K562 (cell line): ENCODE results near the gene MAN2A1. TPM values are rescaled to one million over a fixed set of nuclear protein-coding genes. Genes with fewer than 3 reads are reported as not detected.
A peak's percentile ranks its signal among the peaks of the same experiment; 100 is the strongest.

ENCODE experiments used
- ATAC-seq: fragments of 200-7000 bp; cut with Tn5 transposase; 3 replicates; pipeline ENCODE4 v1.9.1; 2020; ENCODE audit warnings: moderate library complexity
- BruUV-seq: library from RNA; stranded (reverse); fragments of 400-500 nt; replicated peaks from 2 replicates; lab custom pipeline; 2021; lab: Mats Ljungman, UMichigan
- CTCF ChIA-PET: fragments of 300-600 bp; formaldehyde crosslinking; extraction: SDS; loops from one replicate; lab custom pipeline; 2021; ENCODE audit warnings: low intra/inter-chr PET ratio; lab: Yijun Ruan, JAX
- POLR2A ChIA-PET: fragments of 300-600, 350-650 bp; sonication (Branson Sonifier 250); formaldehyde crosslinking; extraction: SDS; loops from one replicate; lab custom pipeline; 2021; ENCODE audit warnings: antibody characterized with exemption, inconsistent platforms; lab: Yijun Ruan, JAX
- DNase-seq, 4 experiments: peaks; one replicate each; pipeline versions ENCODE4 v3.0.0 to v3.0.0-alpha.2; 2011 to 2018; ENCODE audit warnings: low spot score in 3 of 4, mixed read lengths in 3 of 4; ENCODE audit errors: extremely low read depth in 1 of 4
- FAIRE-seq: peaks from 2 replicates; lab custom pipeline; 2011; peaks lifted over from hg19 to GRCh38; lab: Jason Lieb, UNC
- H2AFZ ChIP-seq: 2 replicates; pipeline ENCODE4 v1.6.0; 2011; ENCODE audit warnings: low read depth, low read length, control low read depth, inconsistent platforms
- H3K27ac ChIP-seq: fragments of 200-600 bp; 3 replicates; pipeline ENCODE4 v1.8.0; 2011; ENCODE audit warnings: low read depth, mild to moderate bottlenecking, control low read depth, inconsistent platforms, low read length, moderate library complexity, mixed read lengths; ENCODE audit errors: extremely low read depth
- H3K27me3 ChIP-seq, 2 experiments: fragments of 300-600 bp in 1 of 2; 2 replicates in 1 of 2; 3 replicates in 1 of 2; pipeline versions ENCODE4 v1.6.0 to v1.8.0; 2011; ENCODE audit warnings: inconsistent platforms in 2 of 2, low read length in 2 of 2, mild to moderate bottlenecking in 1 of 2, mixed read lengths in 1 of 2, moderate library complexity in 1 of 2; ENCODE audit not compliant: control insufficient read depth in 2 of 2, insufficient read depth in 2 of 2
- H3K36me3 ChIP-seq: fragments of 300-600 bp; 3 replicates; pipeline ENCODE4 v1.8.0; 2011; ENCODE audit warnings: mild to moderate bottlenecking, low read length, inconsistent platforms; ENCODE audit not compliant: control insufficient read depth, insufficient read depth
- H3K4me1 ChIP-seq, 2 experiments: fragments of 200-600 bp in 1 of 2; replicated peaks in 1 of 2; 2 replicates in 1 of 2; 3 replicates in 1 of 2; pipeline versions ENCODE4 v1.5.1 to v1.8.0; 2011; ENCODE audit warnings: inconsistent platforms in 2 of 2, low read length in 2 of 2, mild to moderate bottlenecking in 1 of 2, mixed read lengths in 1 of 2, moderate library complexity in 1 of 2; ENCODE audit not compliant: control insufficient read depth in 2 of 2, insufficient read depth in 2 of 2
- H3K4me2 ChIP-seq: 2 replicates; pipeline ENCODE4 v1.6.1; 2011; ENCODE audit warnings: low read length, control low read depth, inconsistent platforms, mixed read lengths; ENCODE audit not compliant: insufficient read depth
- H3K4me3 ChIP-seq: fragments of 200-600 bp; sonication (generic), shearing (Covaris generic); 2 replicates; pipeline ENCODE4 v1.5.1; 2016; ENCODE audit warnings: control low read depth, inconsistent platforms
- H3K79me2 ChIP-seq: fragments of 200-600 bp; 3 replicates; pipeline ENCODE4 v1.8.0; 2011; ENCODE audit warnings: low read length, inconsistent platforms; ENCODE audit not compliant: control insufficient read depth, insufficient read depth
- H3K9ac ChIP-seq, 2 experiments: 2 replicates each; pipeline versions ENCODE4 v1.6.0 to v1.6.1; 2011; ENCODE audit warnings: low read depth in 2 of 2, low read length in 2 of 2, control low read depth in 1 of 2, inconsistent platforms in 1 of 2, mild to moderate bottlenecking in 1 of 2, mixed read lengths in 1 of 2; ENCODE audit not compliant: insufficient read depth in 1 of 2
- H3K9me1 ChIP-seq: one replicate; pipeline ENCODE4 v1.6.0; 2011; ENCODE audit warnings: inconsistent platforms, mild to moderate bottlenecking, low read length, moderate library complexity; ENCODE audit not compliant: control insufficient read depth, insufficient read depth
- H3K9me3 ChIP-seq: replicated peaks from 2 replicates; pipeline ENCODE4 v1.5.1; 2011; ENCODE audit warnings: low read depth, low read length, inconsistent platforms; ENCODE audit not compliant: control insufficient read depth, insufficient read depth
- H4K20me1 ChIP-seq: replicated peaks from 2 replicates; pipeline ENCODE4 v1.6.1; 2011; ENCODE audit warnings: low read length, inconsistent platforms, mixed read lengths; ENCODE audit not compliant: control insufficient read depth, insufficient read depth
- ARNT ChIP-seq, 2 experiments: fragments of 450-650 bp; IDR thresholded peaks; 2 replicates each; pipeline ENCODE4 v1.6.1; 2016; ENCODE audit warnings: mild to moderate bottlenecking in 1 of 2
- NEUROD1 ChIP-seq: fragments of 150-350 bp; IDR thresholded peaks from 2 replicates; pipeline ENCODE4 v1.6.1; 2014; ENCODE audit warnings: borderline replicate concordance, low read length, low read depth; ENCODE audit not compliant: partially characterized antibody
- NFIC ChIP-seq: fragments of 450-650 bp; IDR thresholded peaks from 2 replicates; pipeline ENCODE4 v1.6.1; 2017; ENCODE audit warnings: mild to moderate bottlenecking, inconsistent platforms
- TCFL5 ChIP-seq: fragments of 250-450 bp; sonication (Bioruptor Pico); conservative IDR thresholded peaks from 2 replicates; pipeline ENCODE4 v1.6.1; 2021; ENCODE audit warnings: mild to moderate bottlenecking, moderate library complexity, matching md5 sums
- ZNF146 ChIP-seq: IDR thresholded peaks from one replicate; pipeline ENCODE4 v1.6.1; 2018; ENCODE audit warnings: missing compliant biosample characterization; ENCODE audit not compliant: unreplicated experiment
- WGBS: fragments of 100-300 bp; shearing (Covaris generic); methylation state at CpG from one replicate; pipeline ENCODE4 v1.1.6; 2016; ENCODE audit warnings: low coverage, mixed read lengths; ENCODE audit not compliant: insufficient coverage; ENCODE audit errors: missing lambda C conversion rate; 5-methylcytosine and 5-hydroxymethylcytosine counted together
- in situ Hi-C: fragments of 300-500 bp; cut with MboI; formaldehyde crosslinking; loops from 4 replicates; pipeline ENCODE4 v1.15.0; 2018; ENCODE audit warnings: inconsistent platforms, mixed read lengths
- intact Hi-C: fragments of 100-400 bp; cut with micrococcal nuclease; formaldehyde crosslinking; loops from 2 replicates; pipeline ENCODE4 v1.14.2; 2022
- polyA plus RNA-seq, 8 experiments: library from polyadenylated mRNA; depleted of rRNA in 4 of 8; stranded (reverse) in 5 of 8; unstranded in 3 of 8; fragments of >200 nt; fragmentation: Nextera tagmentation in 2 of 8; fragmentation: Illumina TruSeq in 1 of 8; extraction: Ambion mirVana in 2 of 8; extraction: Trizol in 1 of 8; gene quantifications; 2 replicates each; pipeline versions ENCODE4 v1.2.1 to v1.2.3, GENCODE V29; 2011 to 2014; ENCODE audit warnings: inconsistent platforms in 1 of 8, missing spikeins in 1 of 8
- total RNA-seq, 7 experiments: library from RNA; depleted of rRNA in 6 of 7; stranded (reverse); fragments of >200 nt in 6 of 7; fragmentation: Illumina TruSeq in 2 of 7; extraction: Trizol in 2 of 7; gene quantifications; 2 replicates each; pipeline versions ENCODE4 v1.2.1 to v1.2.3, GENCODE V29; 2011 to 2021; ENCODE audit warnings: low replicate concordance in 1 of 7
- TF ChIP-seq, protein P1 (sequence below), 2 experiments: fragments of 250-450 bp in 1 of 2; fragments of 450-650 bp in 1 of 2; sonication (Bioruptor Pico) in 1 of 2; IDR thresholded peaks; 2 replicates each; pipeline versions ENCODE4 v1.6.1 to v1.8.0; 2016 to 2021; ENCODE audit warnings: mild to moderate bottlenecking in 2 of 2, moderate library complexity in 2 of 2, missing compliant biosample characterization in 1 of 2, missing genetic modification characterization in 1 of 2

The MAN2A1 gene
- total and polyA plus RNA-seq, 9 of the 15 experiments (the other 6 are each of a cell fraction or from before 2014, with no cell fraction given), result 5.2 to 32.0 (median 19.8) TPM

DNA sequence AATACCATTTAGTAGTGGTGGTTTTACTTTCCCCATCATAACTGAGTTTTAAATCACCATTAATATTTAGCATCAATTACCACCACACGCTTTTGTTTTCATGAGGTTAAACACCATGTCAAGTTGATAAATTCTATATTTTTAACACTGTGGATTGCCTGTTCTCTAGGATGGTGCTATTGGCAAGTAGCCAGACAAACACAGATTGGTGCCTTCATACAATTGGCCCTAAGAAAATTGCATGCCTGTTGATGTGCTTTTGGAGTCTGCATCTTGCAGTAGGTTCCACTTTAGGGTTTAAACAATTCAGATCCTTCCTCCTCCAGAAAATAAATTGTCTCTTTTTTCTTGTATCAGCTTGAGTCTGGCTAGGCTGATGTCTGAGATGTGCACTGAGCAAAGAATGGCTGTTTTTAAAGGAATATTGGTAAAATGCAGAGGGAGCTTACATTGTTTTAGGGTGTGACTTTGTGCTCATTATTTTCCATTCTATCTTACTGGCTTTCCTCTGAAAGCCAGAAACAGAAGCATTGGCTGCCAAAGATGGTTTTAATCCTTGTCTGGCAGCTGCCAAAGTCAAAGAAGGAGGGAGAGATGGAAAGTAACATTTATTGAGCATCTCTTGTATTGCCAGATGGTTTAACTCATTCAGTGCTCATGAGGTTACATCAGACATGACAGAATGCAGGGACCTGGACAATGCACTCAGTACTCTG is 19.6 kb upstream of the MAN2A1 start:
- no peak overlapping the region for H3K27ac ChIP-seq
- H3K9me3 ChIP-seq, result no peaks in the 10 kb centered on the region
- no peaks in the 10 kb centered on the region for H3K9me1 ChIP-seq
- in situ Hi-C loops, result no loop called here
- ChIA-PET POLR2A (interaction anchor here (0.6 kb wide), 1 partner anchor 10 kb away, joined by 3 read pairs; no protein-coding TSS in a partner anchor), CTCF (no interaction called here)
- TF ChIP-seq NFIC (peak; percentile 49; the same call in 1 of the 2 replicates), NEUROD1 (no peak), ARNT (IDR thresholded peaks at IDR 0.05) (no peak), TCFL5 (CRISPR knock-in tag) (no peak), ZNF146 (CRISPR knock-in tag) (no peak)
- TF ChIP-seq, protein P1, sequence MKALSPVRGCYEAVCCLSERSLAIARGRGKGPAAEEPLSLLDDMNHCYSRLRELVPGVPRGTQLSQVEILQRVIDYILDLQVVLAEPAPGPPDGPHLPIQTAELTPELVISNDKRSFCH (CRISPR knock-in tag; IDR thresholded peaks at IDR 0.05), result no peak
- TF ChIP-seq, protein P1 (tag; IDR thresholded peaks at IDR 0.05), result no peak
- 25% methylated on average over 1 of the region's 1 CpG for WGBS
- no TSS peak for BruUV-seq
- H2AFZ ChIP-seq, result no peak overlapping the region
- ATAC-seq (no peak), DNase-seq (no peak), FAIRE-seq (no peak)
- H3K27me3 ChIP-seq, result peaks cover 2 to 4% of the 10 kb centered on the region in 2 experiments; a peak in 3 of 5 replicates
- no peaks in the 10 kb centered on the region for H4K20me1 ChIP-seq
- intact Hi-C loops, result no loop called here
- H3K4me1 ChIP-seq, result peaks cover 0 to 3% of the 10 kb centered on the region in 2 experiments; a peak in 1 of 5 replicates
- H3K9ac ChIP-seq, result no peak overlapping the region
- H3K4me2 ChIP-seq, result no peak overlapping the region
- no peaks in the 10 kb centered on the region for H3K79me2 ChIP-seq
- no peaks in the 10 kb centered on the region for H3K36me3 ChIP-seq
- H3K4me3 ChIP-seq, result no peak overlapping the region
